HEK293 (cell line): ENCODE data around the gene PKP4.

Experiments
- CTCF ChIA-PET: fragments of 350-600 bp; formaldehyde crosslinking; extraction: SDS; loops from one replicate; lab custom pipeline; 2021; ENCODE audit warnings: antibody characterized with exemption; lab: Yijun Ruan, JAX
- POLR2A ChIA-PET: fragments of 300-600 bp; formaldehyde crosslinking; extraction: SDS; loops from one replicate; lab custom pipeline; 2020; ENCODE audit warnings: antibody characterized with exemption, inconsistent platforms; lab: Yijun Ruan, JAX
- H3K27ac ChIP-seq: fragments of 200-500 bp; sonication (Bioruptor generic); 2 replicates; pipeline ENCODE4 v1.5.1; 2014; ENCODE audit warnings: low read depth, low read length, control low read depth, inconsistent platforms; ENCODE audit errors: extremely low read depth
- H3K36me3 ChIP-seq, 2 experiments: fragments of 200-500 bp in 1 of 2; sonication (Bioruptor generic) in 1 of 2; 1 replicate in 1 of 2; 2 replicates in 1 of 2; pipeline ENCODE4 v1.5.1; 2014 to 2017; ENCODE audit warnings: inconsistent platforms in 2 of 2, low read length in 2 of 2; ENCODE audit not compliant: control insufficient read depth in 2 of 2, insufficient read depth in 1 of 2
- H3K4me1 ChIP-seq: fragments of 200-500 bp; sonication (Bioruptor generic); 2 replicates; pipeline ENCODE4 v1.5.1; 2014; ENCODE audit warnings: mild to moderate bottlenecking, low read length, inconsistent platforms; ENCODE audit not compliant: control insufficient read depth, insufficient read depth
- H3K4me3 ChIP-seq: 2 replicates; pipeline ENCODE4 v1.5.1; 2011; ENCODE audit warnings: low read depth, mild to moderate bottlenecking, control low read depth, low read length, moderate library complexity
- H3K9me3 ChIP-seq: fragments of 200-500 bp; sonication (Bioruptor generic); 2 replicates; pipeline ENCODE4 v1.5.1; 2014; ENCODE audit warnings: low read depth, low read length, inconsistent platforms; ENCODE audit not compliant: control insufficient read depth, insufficient read depth
- ATF2 ChIP-seq: fragments of 450-650 bp; formaldehyde crosslinking; IDR thresholded peaks from 2 replicates; pipeline ENCODE4 v1.5.1; 2016; ENCODE audit warnings: missing biosample characterization, missing genetic modification characterization, low read depth
- INSM2 ChIP-seq: fragments of 450-650 bp; formaldehyde crosslinking; IDR thresholded peaks from 2 replicates; pipeline ENCODE4 v1.5.1; 2016; ENCODE audit warnings: missing biosample characterization, missing genetic modification characterization
- KLF16 ChIP-seq: fragments of 450-650 bp; formaldehyde crosslinking; IDR thresholded peaks from 2 replicates; pipeline ENCODE4 v1.5.1; 2017; ENCODE audit warnings: missing biosample characterization, missing genetic modification characterization
- KLF17 ChIP-seq: fragments of 450-650 bp; formaldehyde crosslinking; IDR thresholded peaks from 2 replicates; pipeline ENCODE4 v1.5.1; 2016; ENCODE audit warnings: missing biosample characterization, missing genetic modification characterization
- SALL2 ChIP-seq: fragments of 450-650 bp; formaldehyde crosslinking; IDR thresholded peaks from 2 replicates; pipeline ENCODE4 v1.5.0; 2017; ENCODE audit warnings: missing biosample characterization, mild to moderate bottlenecking, missing genetic modification characterization, borderline replicate concordance
- SETDB1 ChIP-seq: IDR thresholded peaks from one replicate; pipeline ENCODE4 v1.6.1; 2017; ENCODE audit warnings: mild to moderate bottlenecking, low read length, moderate library complexity, mixed read lengths; ENCODE audit not compliant: insufficient read length
- ZBTB1 ChIP-seq: fragments of 450-650 bp; formaldehyde crosslinking; IDR thresholded peaks from 2 replicates; pipeline ENCODE4 v1.5.1; 2016; ENCODE audit warnings: missing biosample characterization, missing genetic modification characterization
- ZNF174 ChIP-seq: fragments of 450-650 bp; formaldehyde crosslinking; IDR thresholded peaks from 2 replicates; pipeline ENCODE4 v1.5.0; 2017; ENCODE audit warnings: missing biosample characterization, mild to moderate bottlenecking, missing genetic modification characterization
- ZNF2 ChIP-seq: fragments of 450-650 bp; formaldehyde crosslinking; IDR thresholded peaks from 2 replicates; pipeline ENCODE4 v1.5.1; 2016; ENCODE audit warnings: missing biosample characterization, missing genetic modification characterization
- ZNF24 ChIP-seq: fragments of 450-650 bp; formaldehyde crosslinking; IDR thresholded peaks from 2 replicates; pipeline ENCODE4 v1.5.1; 2016; ENCODE audit warnings: missing biosample characterization, missing genetic modification characterization
- ZNF248 ChIP-seq: fragments of 450-650 bp; formaldehyde crosslinking; IDR thresholded peaks from 2 replicates; pipeline ENCODE4 v1.5.1; 2017; ENCODE audit warnings: missing biosample characterization, missing genetic modification characterization
- ZNF292 ChIP-seq: fragments of 450-650 bp; formaldehyde crosslinking; IDR thresholded peaks from 2 replicates; pipeline ENCODE4 v1.5.1; 2016; ENCODE audit warnings: low read depth, missing biosample characterization, missing genetic modification characterization, borderline replicate concordance
- ZNF354C ChIP-seq: fragments of 450-650 bp; formaldehyde crosslinking; IDR thresholded peaks from 2 replicates; pipeline ENCODE4 v1.5.1; 2016; ENCODE audit warnings: missing biosample characterization, missing genetic modification characterization, low read depth, borderline replicate concordance
- ZNF391 ChIP-seq: fragments of 450-650 bp; formaldehyde crosslinking; IDR thresholded peaks from 2 replicates; pipeline ENCODE4 v1.5.1; 2016; ENCODE audit warnings: low read depth, missing biosample characterization, missing genetic modification characterization, borderline replicate concordance
- ZNF404 ChIP-seq: fragments of 450-650 bp; formaldehyde crosslinking; IDR thresholded peaks from 2 replicates; pipeline ENCODE4 v1.5.1; 2017; ENCODE audit warnings: missing biosample characterization, missing genetic modification characterization
- ZNF449 ChIP-seq: fragments of 450-650 bp; formaldehyde crosslinking; IDR thresholded peaks from 2 replicates; pipeline ENCODE4 v1.5.1; 2017; ENCODE audit warnings: missing biosample characterization, mild to moderate bottlenecking, missing genetic modification characterization, moderate library complexity
- ZNF513 ChIP-seq: fragments of 450-650 bp; IDR thresholded peaks from 2 replicates; pipeline ENCODE4 v1.5.1; 2018; ENCODE audit warnings: missing biosample characterization, missing genetic modification characterization
- ZNF624 ChIP-seq: fragments of 450-650 bp; formaldehyde crosslinking; IDR thresholded peaks from 2 replicates; pipeline ENCODE4 v1.5.1; 2017; ENCODE audit warnings: missing biosample characterization, missing genetic modification characterization
- ZNF76 ChIP-seq: fragments of 450-650 bp; formaldehyde crosslinking; IDR thresholded peaks from 2 replicates; pipeline ENCODE4; 2016; ENCODE audit warnings: low read depth, missing biosample characterization, missing genetic modification characterization, borderline replicate concordance
- ZNF792 ChIP-seq: fragments of 450-650 bp; formaldehyde crosslinking; IDR thresholded peaks from 2 replicates; pipeline ENCODE4 v1.5.1; 2016; ENCODE audit warnings: missing biosample characterization, missing genetic modification characterization
- ZSCAN18 ChIP-seq: fragments of 450-650 bp; formaldehyde crosslinking; IDR thresholded peaks from 2 replicates; pipeline ENCODE4 v1.5.1; 2016; ENCODE audit warnings: missing biosample characterization, missing genetic modification characterization

Gene PKP4

GRCh38 chr2:158712791-158713522, 256.2 kb downstream of the PKP4 start:
- ChIA-PET CTCF (interaction anchor here (0.6 to 1.8 kb wide), 5 partner anchors 9 to 781 kb away, joined by 3 to 7 read pairs (median 5); no protein-coding TSS in a partner anchor), POLR2A (no interaction called here)
- Histone ChIP-seq H3K4me1 (no peaks in the 10 kb centered on the region), H3K9me3 (no peaks in the 10 kb centered on the region), H3K36me3 (no peaks in the 10 kb centered on the region), H3K4me3 (no peak overlapping the region), H3K27ac (no peak overlapping the region)
- TF ChIP-seq ZNF449 (tag by site-specific recombination) (no peak), ZBTB1 (tag by site-specific recombination) (no peak), SETDB1 (peak; percentile 23)

- Histone ChIP-seq H3K4me3 (no peak overlapping the region), H3K27ac (no peak overlapping the region), H3K9me3 (no peaks in the 10 kb centered on the region)
- ChIA-PET CTCF (interaction anchor here (0.6 to 1.8 kb wide), 7 partner anchors 9 to 1374 kb away, joined by 3 to 7 read pairs (median 3); no protein-coding TSS in a partner anchor), POLR2A (no interaction called here)
- TF ChIP-seq ZNF248 (tag by site-specific recombination): no peak
- TF ChIP-seq KLF16: no peak
- no peak for TF ChIP-seq ZNF174
- TF ChIP-seq ZNF24 (tag by site-specific recombination): no peak
- no peak for TF ChIP-seq ZNF404 (tag by site-specific recombination)
- no peak for TF ChIP-seq ZNF76 (tag by site-specific recombination)
- TF ChIP-seq SALL2: no peak
- no peak for TF ChIP-seq ZNF292 (tag by site-specific recombination)
- TF ChIP-seq ZSCAN18 (tag by site-specific recombination): no peak
- TF ChIP-seq ZNF792 (tag by site-specific recombination): no peak
- TF ChIP-seq KLF17 (tag by site-specific recombination): no peak
- TF ChIP-seq ZNF354C (tag by site-specific recombination): no peak
- no peak for TF ChIP-seq ATF2 (tag by site-specific recombination)
- no peak for TF ChIP-seq ZNF513 (tag by site-specific recombination)
- no peak for TF ChIP-seq ZNF2
- no peak for TF ChIP-seq ZNF391
- no peak for TF ChIP-seq INSM2
- TF ChIP-seq ZNF624 (tag by site-specific recombination): no peak
- TF ChIP-seq, all 188 proteins: peak for 0
- H3K4me1 ChIP-seq: no peaks in the 10 kb centered on the region
- H3K36me3 ChIP-seq: no peaks in the 10 kb centered on the region
Measured at GRCh38 chr2:158713523-158714138, 256.9 kb downstream of the PKP4 start.
